ENCODE results near the gene TERT. TPM values are rescaled to one million over a fixed set of nuclear protein-coding genes. Genes with fewer than 3 reads are reported as not detected.

Gene TERT
- total RNA-seq, 4 donors from 2014 or later, result not detected

GRCh38 chr5:1209489-1209852 lies 85.4 kb downstream of the TERT start:
- H3K27ac ChIP-seq, result no peak overlapping the region
- peaks cover 10% of the 10 kb centered on the region for H3K27me3 ChIP-seq
- DNase-seq, result no peak
- WGBS, 2 donors (ENCODE audit: low coverage in 1 of 2), result 43 to 54% methylated on average over 1 to 2 of the region's 2 CpGs
- intact Hi-C loops (cut with DNase I; ENCODE audit: low total_unique reads) (no loop called here), in situ Hi-C loops (cut with MboI; ENCODE audit: low pct_ligation_motif_present in 1 of 4, low pct_unique_long_range_greater_than_20kb in 1 of 4, low sequenced_read_pairs in 3 of 4) (no loop called here)
- H3K36me3 ChIP-seq, result no peaks in the 10 kb centered on the region
- no peak overlapping the region for H3K4me3 ChIP-seq
- TF ChIP-seq EP300 (IDR thresholded peaks at IDR 0.05; ENCODE audit: low read depth), result no peak
- no peak for TF ChIP-seq POLR2AphosphoS5 (IDR thresholded peaks at IDR 0.05)
- TF ChIP-seq CTCF (IDR thresholded peaks at IDR 0.05), result no peak
- no peak for TF ChIP-seq POLR2A (IDR thresholded peaks at IDR 0.05)
- H3K4me1 ChIP-seq, result peaks cover 0 to 11% (median 0%) of the 10 kb centered on the region in 4 donors
- no peaks in the 10 kb centered on the region for H3K9me3 ChIP-seq

- no peaks in the 10 kb centered on the region for H3K36me3 ChIP-seq
- peaks cover 0 to 11% (median 0%) of the 10 kb centered on the region in 4 donors for H3K4me1 ChIP-seq
Measured at GRCh38 chr5:1208743-1209488, 86.0 kb downstream of the TERT start.

GRCh38 chr5:1208221-1208742 lies 86.6 kb downstream of the TERT start:
- Histone ChIP-seq H3K4me3 (no peak overlapping the region), H3K27ac (no peak overlapping the region), H3K4me1 (peaks cover 0 to 11% (median 0%) of the 10 kb centered on the region in 4 donors), H3K27me3 (peaks cover 10% of the 10 kb centered on the region), H3K36me3 (no peaks in the 10 kb centered on the region), H3K9me3 (no peaks in the 10 kb centered on the region)
- TF ChIP-seq CTCF (IDR thresholded peaks at IDR 0.05), result no peak
- TF ChIP-seq POLR2AphosphoS5 (IDR thresholded peaks at IDR 0.05), result no peak
- TF ChIP-seq EP300 (IDR thresholded peaks at IDR 0.05; ENCODE audit: low read depth), result no peak
- TF ChIP-seq POLR2A (IDR thresholded peaks at IDR 0.05), result no peak
- no peak for DNase-seq
- in situ Hi-C loops (cut with MboI; ENCODE audit: low pct_ligation_motif_present in 1 of 4, low pct_unique_long_range_greater_than_20kb in 1 of 4, low sequenced_read_pairs in 3 of 4) (no loop called here), intact Hi-C loops (cut with DNase I; ENCODE audit: low total_unique reads) (no loop called here)
- WGBS, 2 donors (ENCODE audit: low coverage in 1 of 2), result 60 to 65% methylated on average over 1 to 17 of the region's 17 CpGs

More at GRCh38 chr5:1208743-1209488, 86.0 kb downstream of the TERT start:
- peaks cover 10% of the 10 kb centered on the region for H3K27me3 ChIP-seq
- in situ Hi-C loops (cut with MboI; ENCODE audit: low pct_ligation_motif_present in 1 of 4, low pct_unique_long_range_greater_than_20kb in 1 of 4, low sequenced_read_pairs in 3 of 4), result no loop called here
- H3K4me3 ChIP-seq, result no peak overlapping the region
- 69% methylated on average over 24 of the region's 24 CpGs; no CpG with 5 or more reads in 1 of the 2 donors for WGBS, 2 donors (ENCODE audit: low coverage in 1 of 2)
- peak; percentile 26 for DNase-seq
- intact Hi-C loops (cut with DNase I; ENCODE audit: low total_unique reads), result no loop called here
- TF ChIP-seq EP300 (IDR thresholded peaks at IDR 0.05; ENCODE audit: low read depth) (no peak), CTCF (IDR thresholded peaks at IDR 0.05) (peak in 4 of 5 experiments; percentile 38 to 69 (median 50))
- H3K27ac ChIP-seq, result no peak overlapping the region
- H3K9me3 ChIP-seq, result no peaks in the 10 kb centered on the region

GRCh38 chr5:1207555-1207954 lies 87.3 kb downstream of the TERT start:
- in situ Hi-C loops (cut with MboI; ENCODE audit: low pct_ligation_motif_present in 1 of 4, low pct_unique_long_range_greater_than_20kb in 1 of 4, low sequenced_read_pairs in 3 of 4), result no loop called here
- intact Hi-C loops (cut with DNase I; ENCODE audit: low total_unique reads), result no loop called here
- TF ChIP-seq EP300 (IDR thresholded peaks at IDR 0.05; ENCODE audit: low read depth) (no peak), CTCF (IDR thresholded peaks at IDR 0.05) (no peak), POLR2A (IDR thresholded peaks at IDR 0.05) (no peak), POLR2AphosphoS5 (IDR thresholded peaks at IDR 0.05) (no peak)
- DNase-seq, result no peak
- Histone ChIP-seq H3K9me3 (no peaks in the 10 kb centered on the region), H3K36me3 (no peaks in the 10 kb centered on the region), H3K27me3 (peaks cover 10% of the 10 kb centered on the region), H3K4me1 (peaks cover 0 to 11% (median 0%) of the 10 kb centered on the region in 4 donors), H3K4me3 (no peak overlapping the region), H3K27ac (no peak overlapping the region)
- WGBS, 2 donors (ENCODE audit: low coverage in 1 of 2), result 74 to 80% methylated on average over 3 to 6 of the region's 6 CpGs
